ENCODE data around the gene LRRC71. TPM values are rescaled to one million over a fixed set of nuclear protein-coding genes. Genes with fewer than 3 reads are reported as not detected.

LRRC71 gene
- total and polyA plus RNA-seq, 2 of the 8 experiments (the other 6 are each of a cell fraction or from before 2014, with no cell fraction given) = 0.05 TPM; not detected in 1

DNA sequence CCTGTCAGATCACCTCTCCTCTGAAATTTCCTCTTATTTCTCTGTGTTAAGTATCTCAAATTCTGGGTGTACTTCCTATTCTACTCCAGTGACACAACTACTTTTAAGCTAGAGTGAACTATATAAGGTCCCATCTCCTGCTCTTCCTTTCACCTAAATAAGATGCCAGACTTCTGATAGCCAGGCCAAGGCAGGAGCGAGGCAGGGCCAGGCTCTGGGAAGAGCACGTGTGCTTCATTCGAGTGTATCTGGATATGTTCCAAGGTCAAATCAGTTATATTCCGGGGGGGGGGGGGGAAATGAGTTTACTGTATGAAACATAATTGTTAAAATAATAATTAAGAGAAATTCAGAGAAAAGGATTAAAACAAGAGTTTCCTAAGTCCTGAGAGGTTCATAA, 60.1 kb downstream of the LRRC71 start (continued):
- TF ChIP-seq ZNF274 (IDR thresholded peaks at IDR 0.05; ENCODE audit: borderline replicate concordance, extremely low read depth, low read length) (no peak), CHD1 (IDR thresholded peaks at IDR 0.05; ENCODE audit: low read depth, low read length) (no peak)
- TF ChIP-seq, protein P1, sequence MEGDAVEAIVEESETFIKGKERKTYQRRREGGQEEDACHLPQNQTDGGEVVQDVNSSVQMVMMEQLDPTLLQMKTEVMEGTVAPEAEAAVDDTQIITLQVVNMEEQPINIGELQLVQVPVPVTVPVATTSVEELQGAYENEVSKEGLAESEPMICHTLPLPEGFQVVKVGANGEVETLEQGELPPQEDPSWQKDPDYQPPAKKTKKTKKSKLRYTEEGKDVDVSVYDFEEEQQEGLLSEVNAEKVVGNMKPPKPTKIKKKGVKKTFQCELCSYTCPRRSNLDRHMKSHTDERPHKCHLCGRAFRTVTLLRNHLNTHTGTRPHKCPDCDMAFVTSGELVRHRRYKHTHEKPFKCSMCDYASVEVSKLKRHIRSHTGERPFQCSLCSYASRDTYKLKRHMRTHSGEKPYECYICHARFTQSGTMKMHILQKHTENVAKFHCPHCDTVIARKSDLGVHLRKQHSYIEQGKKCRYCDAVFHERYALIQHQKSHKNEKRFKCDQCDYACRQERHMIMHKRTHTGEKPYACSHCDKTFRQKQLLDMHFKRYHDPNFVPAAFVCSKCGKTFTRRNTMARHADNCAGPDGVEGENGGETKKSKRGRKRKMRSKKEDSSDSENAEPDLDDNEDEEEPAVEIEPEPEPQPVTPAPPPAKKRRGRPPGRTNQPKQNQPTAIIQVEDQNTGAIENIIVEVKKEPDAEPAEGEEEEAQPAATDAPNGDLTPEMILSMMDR (IDR thresholded peaks at IDR 0.05; ENCODE audit: control extremely low read depth in 1 of 3, insufficient read depth in 1 of 3, low read depth in 1 of 3, low read length in 3 of 3) = no peak

MicroRNAs encoded within 50 kb of the gene (microRNA counts, 767-probe panel; counts per million panel counts)
- microRNA hsa-miR-765 = 879 counts per million, percentile 95 among the panel's probes with 10 or more counts

Small RNAs within 50 kb of the gene (microRNA-seq; reads per million reads assigned to microRNA genes)
- 0.20 to 0.46 reads per million in 2 experiments for gene MIR765 (ENCODE audit: borderline microRNAs expressed in 2 of 2, borderline number of aligned reads in 2 of 2, borderline replicate concordance in 1 of 2)

Small RNAs within 50 kb of the gene (small RNA-seq; reads per million reads assigned to genes)
- gene MIR765 (ENCODE audit: insufficient read depth) = 0.51 reads per million

Other genes starting within 250 kb of the LRRC71 start
- 135 and 138 TPM in 2 replicates for gene NES, start 243.2 kb upstream of the LRRC71 start, total RNA-seq (2021; fragmentation: NEBNext Ultra II Directional; extraction: Animal tissue kit (Norgen Biotek cat#: 25700))
- 13.3 and 20.3 TPM in 2 replicates for gene NES, start 243.2 kb upstream of the LRRC71 start, polyA plus RNA-seq (2011; rRNA removed)
- gene CRABP2, start 215.0 kb upstream of the LRRC71 start, total RNA-seq (2021; fragmentation: NEBNext Ultra II Directional; extraction: Animal tissue kit (Norgen Biotek cat#: 25700)) = 119 TPM in 2 replicates
- gene CRABP2, start 215.0 kb upstream of the LRRC71 start, polyA plus RNA-seq (2011; rRNA removed) = 69.2 and 130 TPM in 2 replicates
- gene METTL25B, start 192.2 kb upstream of the LRRC71 start, total RNA-seq (2021; fragmentation: NEBNext Ultra II Directional; extraction: Animal tissue kit (Norgen Biotek cat#: 25700)) = 28.4 and 31.8 TPM in 2 replicates
- gene METTL25B, start 192.2 kb upstream of the LRRC71 start, polyA plus RNA-seq (2011; rRNA removed) = 30.1 and 43.1 TPM in 2 replicates
- gene ISG20L2, start 191.9 kb upstream of the LRRC71 start, total RNA-seq (2021; fragmentation: NEBNext Ultra II Directional; extraction: Animal tissue kit (Norgen Biotek cat#: 25700)) = 47.5 and 53.1 TPM in 2 replicates
- gene ISG20L2, start 191.9 kb upstream of the LRRC71 start, polyA plus RNA-seq (2011; rRNA removed) = 46.9 and 53.0 TPM in 2 replicates
- 34.4 and 35.2 TPM in 2 replicates for gene MRPL24, start 179.5 kb upstream of the LRRC71 start, total RNA-seq (2021; fragmentation: NEBNext Ultra II Directional; extraction: Animal tissue kit (Norgen Biotek cat#: 25700))
- gene MRPL24, start 179.5 kb upstream of the LRRC71 start, polyA plus RNA-seq (2011; rRNA removed) = 23.4 and 29.7 TPM in 2 replicates
- 391 and 395 TPM in 2 replicates for gene HDGF, start 169.0 kb upstream of the LRRC71 start, total RNA-seq (2021; fragmentation: NEBNext Ultra II Directional; extraction: Animal tissue kit (Norgen Biotek cat#: 25700))
- 132 and 145 TPM in 2 replicates for gene HDGF, start 169.0 kb upstream of the LRRC71 start, polyA plus RNA-seq (2011; rRNA removed)
- 102 and 115 TPM in 2 replicates for gene PRCC, start 153.1 kb upstream of the LRRC71 start, total RNA-seq (2021; fragmentation: NEBNext Ultra II Directional; extraction: Animal tissue kit (Norgen Biotek cat#: 25700))
- gene PRCC, start 153.1 kb upstream of the LRRC71 start, polyA plus RNA-seq (2011; rRNA removed) = 84.1 and 95.2 TPM in 2 replicates
- gene SH2D2A, start 103.8 kb upstream of the LRRC71 start, total RNA-seq (2021; fragmentation: NEBNext Ultra II Directional; extraction: Animal tissue kit (Norgen Biotek cat#: 25700)) = 3.3 and 4.5 TPM in 2 replicates
- gene SH2D2A, start 103.8 kb upstream of the LRRC71 start, polyA plus RNA-seq (2011; rRNA removed) = 7.9 and 13.7 TPM in 2 replicates
- gene INSRR, start 61.5 kb upstream of the LRRC71 start, total RNA-seq (2021; fragmentation: NEBNext Ultra II Directional; extraction: Animal tissue kit (Norgen Biotek cat#: 25700)) = not detected in 2 replicates
- gene INSRR, start 61.5 kb upstream of the LRRC71 start, polyA plus RNA-seq (2011; rRNA removed) = 0.02 TPM in 2 replicates
- gene NTRK1, start 59.8 kb upstream of the LRRC71 start, total RNA-seq (2021; fragmentation: NEBNext Ultra II Directional; extraction: Animal tissue kit (Norgen Biotek cat#: 25700)) = 0.24 and 0.27 TPM in 2 replicates
- gene NTRK1, start 59.8 kb upstream of the LRRC71 start, polyA plus RNA-seq (2011; rRNA removed) = 0.12 and 0.13 TPM in 2 replicates
- 0.71 and 0.82 TPM in 2 replicates for gene PEAR1, start 26.9 kb upstream of the LRRC71 start, total RNA-seq (2021; fragmentation: NEBNext Ultra II Directional; extraction: Animal tissue kit (Norgen Biotek cat#: 25700))
- gene PEAR1, start 26.9 kb upstream of the LRRC71 start, polyA plus RNA-seq (2011; rRNA removed) = 0.63 and 0.77 TPM in 2 replicates
- 32.4 and 33.1 TPM in 2 replicates for gene ARHGEF11, start 125.1 kb downstream of the LRRC71 start, total RNA-seq (2021; fragmentation: NEBNext Ultra II Directional; extraction: Animal tissue kit (Norgen Biotek cat#: 25700))
- 19.9 and 23.1 TPM in 2 replicates for gene ARHGEF11, start 125.1 kb downstream of the LRRC71 start, polyA plus RNA-seq (2011; rRNA removed)
- gene ETV3L, start 179.2 kb downstream of the LRRC71 start, total RNA-seq (2021; fragmentation: NEBNext Ultra II Directional; extraction: Animal tissue kit (Norgen Biotek cat#: 25700)) = 0.17 and 0.25 TPM in 2 replicates
- 0.26 and 0.28 TPM in 2 replicates for gene ETV3L, start 179.2 kb downstream of the LRRC71 start, polyA plus RNA-seq (2011; rRNA removed)
- gene ETV3, start 217.8 kb downstream of the LRRC71 start, total RNA-seq (2021; fragmentation: NEBNext Ultra II Directional; extraction: Animal tissue kit (Norgen Biotek cat#: 25700)) = 23.8 and 26.6 TPM in 2 replicates
- 6.0 and 7.0 TPM in 2 replicates for gene ETV3, start 217.8 kb downstream of the LRRC71 start, polyA plus RNA-seq (2011; rRNA removed)